ENCODE data around the gene IDH3A.
A peak's percentile ranks its signal among the peaks of the same experiment; 100 is the strongest.

Gene IDH3A

GRCh38 chr15:78149068-78149804 lies at the start of gene IDH3A:
Gene IDH3A, plus strand, starts transcription at chr15:78149362. Its CDS starts 42 bp downstream, at chr15:78149404.
- no peak for TF ChIP-seq CTCF (IDR thresholded peaks at IDR 0.05; ENCODE audit: insufficient read depth, low read depth, low read length, missing control alignments)
- peak within 1 kb of the TSS; percentile 92 for H3K4me3 ChIP-seq (ENCODE audit: low read depth, low read length)
- DNase-seq (ENCODE audit: low read depth) = peak; percentile 99

- no peak for TF ChIP-seq CTCF (IDR thresholded peaks at IDR 0.05; ENCODE audit: insufficient read depth, low read depth, low read length, missing control alignments)
- no peak for DNase-seq (ENCODE audit: low read depth)
- no peak overlapping the region for H3K4me3 ChIP-seq (ENCODE audit: low read depth, low read length)
Observed at GRCh38 chr15:78100886-78101285, 48.3 kb upstream of the IDH3A start.

- H3K4me3 ChIP-seq (ENCODE audit: low read depth, low read length) = no peak overlapping the region
- no peak for TF ChIP-seq CTCF (IDR thresholded peaks at IDR 0.05; ENCODE audit: insufficient read depth, low read depth, low read length, missing control alignments)
Observed at GRCh38 chr15:78101423-78102105, 47.6 kb upstream of the IDH3A start.

GRCh38 chr15:78102211-78102610 lies 47.0 kb upstream of the IDH3A start:
- no peak for TF ChIP-seq CTCF (IDR thresholded peaks at IDR 0.05; ENCODE audit: insufficient read depth, low read depth, low read length, missing control alignments)
- no peak for DNase-seq (ENCODE audit: low read depth)
- H3K4me3 ChIP-seq (ENCODE audit: low read depth, low read length) = no peak overlapping the region

More at GRCh38 chr15:78101423-78102105, 47.6 kb upstream of the IDH3A start:
- DNase-seq (ENCODE audit: low read depth) = no peak

DNA sequence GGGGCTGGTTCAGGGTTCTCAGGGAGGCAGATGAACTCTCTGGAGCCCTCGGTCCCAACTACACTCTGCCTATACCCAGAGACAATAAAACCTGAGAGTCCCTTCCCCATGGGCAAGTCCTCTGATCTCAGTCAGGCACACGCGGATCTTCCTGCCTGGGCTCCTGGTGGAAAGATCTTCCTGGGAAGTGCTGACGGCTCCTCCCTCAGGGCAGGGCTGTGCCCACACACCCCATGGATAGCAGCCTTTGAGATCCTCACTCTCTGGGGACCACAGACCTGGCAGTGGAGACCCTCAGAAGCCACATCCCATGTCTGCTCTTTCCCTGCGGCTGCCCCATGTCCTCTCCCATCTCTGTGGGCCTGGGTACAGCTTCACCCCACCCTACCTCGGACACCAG lies 46.4 kb upstream of the IDH3A start:
- no peak for TF ChIP-seq CTCF (IDR thresholded peaks at IDR 0.05; ENCODE audit: insufficient read depth, low read depth, low read length, missing control alignments)
- DNase-seq (ENCODE audit: low read depth) = no peak
- H3K4me3 ChIP-seq (ENCODE audit: low read depth, low read length) = no peak overlapping the region

- H3K4me3 ChIP-seq (ENCODE audit: low read depth, low read length) = no peak overlapping the region
- TF ChIP-seq CTCF (IDR thresholded peaks at IDR 0.05; ENCODE audit: insufficient read depth, low read depth, low read length, missing control alignments) = no peak
- peak; percentile 92 for DNase-seq (ENCODE audit: low read depth)
Observed at GRCh38 chr15:78103406-78104118, 45.6 kb upstream of the IDH3A start.
